Thymus (tissue), 11 donors: ENCODE measurements around the gene ZDHHC22. TPM values are rescaled to one million over a fixed set of nuclear protein-coding genes. Genes with fewer than 3 reads are reported as not detected.

Experiments
- DNase-seq, 9 donors: peaks; one replicate each; pipeline ENCODE4 v3.0.0-alpha.2; 2013; ENCODE audit warnings: low spot score in 9 of 9, low read depth in 6 of 9, missing footprints in 1 of 9
- H3K27ac ChIP-seq, 2 donors: one replicate each; pipeline ENCODE4 v1.5.1; 2013; ENCODE audit warnings: control low read depth in 1 of 2, low read depth in 1 of 2, low read length in 1 of 2, mild to moderate bottlenecking in 1 of 2, moderate library complexity in 1 of 2
- H3K27me3 ChIP-seq, 2 donors: one replicate each; pipeline ENCODE4 v1.5.1; 2013; ENCODE audit warnings: low read length in 1 of 2; ENCODE audit not compliant: control insufficient read depth in 2 of 2, insufficient read depth in 1 of 2
- H3K36me3 ChIP-seq, 2 donors: one replicate each; pipeline ENCODE4 v1.5.1; 2013; ENCODE audit warnings: low read length in 1 of 2, mild to moderate bottlenecking in 1 of 2, moderate library complexity in 1 of 2; ENCODE audit not compliant: control insufficient read depth in 2 of 2, insufficient read depth in 2 of 2
- H3K4me1 ChIP-seq, 2 donors: one replicate each; pipeline ENCODE4 v1.5.1; 2013; ENCODE audit warnings: low read length in 2 of 2; ENCODE audit not compliant: control insufficient read depth in 2 of 2, insufficient read depth in 2 of 2
- H3K4me3 ChIP-seq, 2 donors: one replicate each; pipeline ENCODE4 v1.5.1; 2013; ENCODE audit warnings: low read length in 2 of 2, control low read depth in 1 of 2, mild to moderate bottlenecking in 1 of 2
- H3K9me3 ChIP-seq, 2 donors: one replicate each; pipeline ENCODE4 v1.5.1; 2013; ENCODE audit warnings: low read length in 1 of 2, mild to moderate bottlenecking in 1 of 2; ENCODE audit not compliant: control insufficient read depth in 2 of 2, insufficient read depth in 1 of 2
- WGBS: extraction: QIAGEN DNeasy Blood & Tissue Kit; methylation state at CpG from one replicate; pipeline ENCODE4 v1.1.7; 2013; 5-methylcytosine and 5-hydroxymethylcytosine counted together
- polyA plus RNA-seq: library from polyadenylated mRNA; stranded (reverse); fragments of 200-250 nt; gene quantifications from one replicate; pipeline ENCODE4 v1.2.3, GENCODE V29; 2013
- total RNA-seq: library from RNA; stranded (reverse); fragments of 120-200 nt; gene quantifications from one replicate; pipeline ENCODE4 v1.2.4, GENCODE V29; 2013
- donor health status: healthy.

ZDHHC22 gene
- total and polyA plus RNA-seq, 2 donors, result 0.05 TPM; not detected in 1

DNA sequence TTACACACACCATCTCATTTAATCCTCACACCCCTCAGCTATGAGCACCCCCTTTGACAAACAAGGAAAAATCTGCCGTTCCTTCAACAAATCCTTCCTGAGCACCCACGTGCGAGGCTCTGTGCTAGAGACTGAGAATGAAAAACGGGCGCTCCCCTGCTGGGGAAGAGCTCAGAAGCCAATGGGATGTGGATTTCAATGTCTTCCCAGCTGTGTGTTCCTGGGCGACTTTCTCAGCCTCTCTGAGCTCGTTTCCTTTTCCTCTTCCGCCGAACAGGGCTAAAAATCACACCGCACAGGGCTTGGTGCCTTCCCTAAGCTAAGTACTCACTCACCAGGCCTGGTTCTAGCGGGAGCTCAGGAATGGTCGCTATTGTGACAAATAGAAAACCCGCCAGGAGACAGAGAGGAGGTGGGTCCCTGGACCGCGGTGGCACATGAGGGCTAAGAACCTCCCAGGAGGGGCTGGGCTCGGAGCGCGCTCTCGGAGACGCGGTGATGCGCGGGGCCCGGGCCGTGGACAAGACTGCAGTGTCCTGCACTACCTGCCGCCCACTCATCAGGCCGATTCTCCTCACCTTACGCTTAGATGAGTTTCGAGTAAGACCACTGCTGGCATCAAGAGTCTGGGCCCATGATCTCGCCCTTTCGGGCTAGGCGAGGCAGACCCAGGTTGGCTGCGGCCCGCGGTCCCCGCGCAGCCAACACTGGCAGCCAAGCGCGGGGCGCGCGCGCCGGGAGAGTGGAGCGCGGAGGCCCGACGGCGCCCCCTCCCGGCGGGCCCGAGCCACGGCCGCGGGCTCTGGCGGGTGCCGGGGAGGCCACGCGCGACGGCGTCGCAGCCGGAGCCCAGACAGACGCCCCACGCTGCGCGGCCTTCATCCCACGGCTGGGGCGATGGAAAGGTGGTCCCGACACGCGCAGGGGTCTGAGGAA is 17.0 kb downstream of the ZDHHC22 start:
- peak in 5 of 9 donors; percentile 18 to 63 (median 42) for DNase-seq
- Histone ChIP-seq H3K4me3 (peak overlapping the region; percentile 28 to 35), H3K36me3 (peaks cover 0 to 4% of the 10 kb centered on the region in 2 donors), H3K27me3 (peaks cover 13 to 55% of the 10 kb centered on the region in 2 donors), H3K27ac (no peak overlapping the region), H3K4me1 (peaks cover 3 to 54% of the 10 kb centered on the region in 2 donors), H3K9me3 (no peaks in the 10 kb centered on the region)
- WGBS, result 8% methylated on average over 73 of the region's 73 CpGs

DNA sequence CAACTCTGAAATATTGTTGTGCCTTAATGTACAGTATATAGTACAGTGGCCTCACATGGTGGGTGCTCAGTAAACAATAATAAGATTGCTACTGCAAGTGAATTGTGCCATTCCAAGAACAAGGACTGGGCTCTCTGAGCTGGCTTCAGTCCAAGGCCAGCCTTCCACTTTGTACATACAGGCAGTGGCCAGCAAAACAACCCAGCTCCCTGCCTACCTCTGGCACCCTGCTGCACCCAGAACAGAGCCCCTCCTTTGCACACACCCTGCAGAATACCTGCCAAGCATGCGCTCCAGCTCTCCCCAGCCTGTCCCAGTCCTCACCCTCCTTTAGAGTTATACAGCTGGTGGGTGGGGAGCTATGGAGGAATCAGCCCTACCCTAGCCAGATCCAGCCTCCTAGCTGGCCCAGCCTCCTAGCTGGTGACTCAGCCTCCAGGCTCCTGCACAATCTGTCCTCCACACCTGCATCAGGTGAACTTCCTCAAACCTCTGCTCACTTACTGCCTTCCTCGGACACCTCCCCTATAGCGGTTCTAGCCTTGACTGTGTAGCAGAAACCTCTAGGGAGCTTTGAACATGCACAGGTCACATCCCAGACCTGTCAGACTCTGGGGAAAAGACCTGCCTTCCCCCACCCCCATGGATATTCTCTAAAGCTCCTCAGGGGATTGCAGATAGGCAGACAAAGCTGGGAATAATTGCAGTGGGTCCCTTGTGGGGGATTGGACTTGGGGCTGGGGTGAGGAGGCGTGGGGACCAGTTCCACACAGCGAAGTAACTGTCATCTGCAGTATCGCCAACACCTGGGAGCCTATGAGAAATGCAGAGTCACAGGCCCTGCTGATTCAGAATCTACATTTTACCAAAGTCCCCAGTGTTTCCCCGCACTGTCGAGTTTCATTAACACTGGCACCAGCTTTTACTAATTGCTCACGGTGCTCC is 17.9 kb downstream of the ZDHHC22 start:
- Histone ChIP-seq H3K9me3 (no peaks in the 10 kb centered on the region), H3K4me1 (peaks cover 3 to 54% of the 10 kb centered on the region in 2 donors), H3K27ac (no peak overlapping the region), H3K4me3 (no peak overlapping the region), H3K36me3 (peaks cover 0 to 4% of the 10 kb centered on the region in 2 donors), H3K27me3 (peaks cover 13 to 47% of the 10 kb centered on the region in 2 donors)
- 86% methylated on average over 9 of the region's 9 CpGs for WGBS
- DNase-seq, result no peak

DNA sequence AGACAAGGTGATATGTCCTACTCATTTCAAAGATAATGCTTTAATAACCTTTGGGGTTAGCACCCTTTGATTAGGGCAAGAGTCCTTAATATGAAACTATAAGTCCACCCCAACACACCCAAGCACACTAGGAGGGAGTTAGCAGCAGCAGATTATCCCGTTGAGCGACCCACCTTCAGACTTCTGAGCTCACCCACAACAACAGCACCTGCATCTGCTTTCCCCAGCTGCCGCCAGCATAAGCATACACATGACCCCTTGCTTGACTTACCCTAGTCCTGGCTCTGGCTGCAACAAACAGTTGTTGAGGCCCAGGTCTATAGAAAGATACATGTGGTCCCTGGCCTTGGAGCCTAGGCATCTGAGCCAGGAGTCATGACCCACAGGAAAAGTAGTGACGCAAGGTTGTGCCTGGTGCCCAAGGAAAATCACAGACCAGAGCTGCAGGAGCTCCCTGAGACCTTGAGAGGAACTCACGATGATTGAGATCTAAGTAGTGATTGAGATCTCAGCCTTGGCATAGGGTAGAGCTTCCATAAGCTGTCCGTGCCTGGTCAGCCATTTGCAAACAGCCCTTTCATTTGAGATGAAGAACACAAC is 19.0 kb downstream of the ZDHHC22 start:
- H3K36me3 ChIP-seq, result peaks cover 2 to 4% of the 10 kb centered on the region in 2 donors
- H3K9me3 ChIP-seq, result no peaks in the 10 kb centered on the region
- no peak overlapping the region for H3K4me3 ChIP-seq
- H3K27ac ChIP-seq, result peak overlapping the region in 1 of 2 donors; percentile 79
- 94% methylated on average over 6 of the region's 6 CpGs for WGBS
- H3K4me1 ChIP-seq, result peaks cover 3 to 54% of the 10 kb centered on the region in 2 donors
- peaks cover 13 to 38% of the 10 kb centered on the region in 2 donors for H3K27me3 ChIP-seq
- peak in 1 of 9 donors; percentile 42 for DNase-seq

DNA sequence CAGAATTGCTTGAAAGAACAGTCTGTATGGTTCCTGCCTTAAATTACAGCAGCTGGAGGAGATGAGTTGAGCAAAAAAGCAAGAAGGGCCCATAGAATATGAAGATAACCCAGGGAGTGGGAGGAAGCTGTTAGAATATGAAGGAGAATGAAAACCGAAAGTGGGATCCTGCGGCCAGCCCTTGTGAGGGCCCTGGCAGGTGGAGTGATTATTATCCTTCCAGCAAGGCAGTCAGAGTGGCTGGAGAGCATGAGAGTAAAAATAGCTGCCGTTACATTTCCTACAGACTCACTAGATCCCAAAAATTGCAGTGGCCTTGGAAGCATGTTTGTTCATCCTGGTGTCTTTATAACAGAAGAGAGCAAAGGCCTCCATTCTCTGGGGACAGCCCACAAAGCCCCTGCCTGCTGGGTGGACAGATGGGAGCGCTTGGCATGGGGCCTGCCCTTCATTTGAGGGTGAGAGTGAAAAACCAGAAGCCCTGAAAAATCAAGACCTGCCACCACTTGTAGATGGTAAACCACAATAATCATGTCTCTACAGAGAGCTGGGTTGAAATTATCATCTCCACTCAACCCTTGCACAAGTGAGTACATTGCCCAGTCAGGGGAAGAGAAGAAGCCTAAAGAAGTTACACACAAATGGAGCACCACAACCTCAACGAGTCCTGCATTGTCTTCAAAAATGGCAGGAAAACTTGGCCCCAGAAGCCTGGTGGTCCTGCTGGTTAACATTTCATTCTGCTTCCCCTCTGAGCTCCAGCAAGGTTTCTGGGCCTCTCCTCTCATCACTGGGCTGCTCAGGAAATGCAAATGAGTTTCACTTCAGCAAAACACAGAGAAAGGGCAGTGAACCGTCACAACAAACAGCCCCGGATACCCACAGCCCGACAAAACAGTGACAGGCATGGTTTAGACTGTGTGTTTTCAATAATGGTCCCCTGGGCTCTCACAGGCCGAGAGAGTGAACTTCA is 20.5 kb downstream of the ZDHHC22 start:
- peak in 1 of 9 donors; percentile 60 for DNase-seq
- H3K4me3 ChIP-seq, result no peak overlapping the region

DNA sequence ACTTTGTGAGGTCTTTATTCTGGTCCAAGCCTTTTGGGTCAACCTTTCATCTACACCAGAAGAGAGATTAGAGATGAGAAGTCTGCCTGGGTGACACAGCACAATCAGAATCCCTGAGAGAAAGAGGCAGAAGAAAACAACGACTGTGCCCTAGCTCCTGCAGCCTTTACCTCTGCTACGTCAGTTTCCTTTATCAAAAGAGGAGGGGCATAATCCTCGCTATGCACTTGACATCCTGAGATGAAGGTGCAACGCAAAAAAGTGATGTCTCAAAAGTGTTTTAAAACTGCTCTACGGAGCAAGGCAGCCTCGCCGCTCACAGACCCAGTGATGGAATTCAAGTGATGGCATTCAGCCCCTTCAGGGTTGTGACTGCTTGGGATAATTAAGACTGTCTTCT is 21.7 kb downstream of the ZDHHC22 start:
- Histone ChIP-seq H3K4me1 (peaks cover 3 to 48% of the 10 kb centered on the region in 2 donors), H3K27ac (no peak overlapping the region), H3K9me3 (no peaks in the 10 kb centered on the region), H3K36me3 (peaks cover 6 to 13% of the 10 kb centered on the region in 2 donors), H3K27me3 (peaks cover 5 to 13% of the 10 kb centered on the region in 2 donors), H3K4me3 (no peak overlapping the region)
- no peak for DNase-seq
- WGBS, result 94% methylated on average over 7 of the region's 7 CpGs

More for the DNA sequence above, 20.5 kb downstream of the ZDHHC22 start:
- H3K36me3 ChIP-seq, result peaks cover 5 to 9% of the 10 kb centered on the region in 2 donors
- 69% methylated on average over 9 of the region's 9 CpGs for WGBS
- peak overlapping the region; percentile 21 to 79 for H3K27ac ChIP-seq
- peaks cover 11 to 24% of the 10 kb centered on the region in 2 donors for H3K27me3 ChIP-seq
- peaks cover 3 to 54% of the 10 kb centered on the region in 2 donors for H3K4me1 ChIP-seq
- H3K9me3 ChIP-seq, result no peaks in the 10 kb centered on the region

DNA sequence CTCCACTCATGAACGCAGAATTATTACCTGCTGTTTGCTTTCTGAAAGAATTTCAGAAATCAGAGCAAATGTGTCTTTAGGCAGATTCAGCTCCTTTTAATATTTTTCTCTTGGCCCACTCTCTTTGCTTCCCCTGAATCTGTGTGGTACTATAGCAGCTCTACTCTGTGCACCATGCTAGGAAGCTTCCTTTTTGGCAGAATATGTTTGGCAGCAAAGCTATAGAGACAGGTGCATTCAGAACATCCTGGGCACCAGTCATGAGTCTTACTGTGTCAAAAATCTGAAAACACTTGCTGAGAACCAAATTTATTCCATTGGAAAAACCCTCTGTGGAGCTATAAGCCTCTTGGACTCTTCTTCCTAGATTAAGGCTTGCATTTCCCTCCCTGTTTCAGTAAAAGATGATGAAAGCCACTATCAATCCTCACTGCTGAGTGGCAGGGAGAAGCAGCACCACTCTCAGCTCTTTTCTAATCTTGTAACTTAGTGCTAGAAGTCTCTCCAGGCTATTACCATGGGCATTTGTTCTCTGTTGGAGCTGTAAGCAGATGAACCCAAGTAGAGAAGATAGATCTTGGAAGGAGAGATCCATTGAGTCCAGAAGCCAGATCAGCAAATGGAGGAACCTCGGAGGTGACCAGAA is 25.3 kb downstream of the ZDHHC22 start:
- Histone ChIP-seq H3K27me3 (no peaks in the 10 kb centered on the region), H3K27ac (no peak overlapping the region), H3K4me1 (peaks cover 0 to 14% of the 10 kb centered on the region in 2 donors), H3K9me3 (no peaks in the 10 kb centered on the region), H3K4me3 (no peak overlapping the region), H3K36me3 (peaks cover 27 to 29% of the 10 kb centered on the region in 2 donors)
- WGBS, result over 99% methylated on average over 2 of the region's 2 CpGs
- no peak for DNase-seq

DNA sequence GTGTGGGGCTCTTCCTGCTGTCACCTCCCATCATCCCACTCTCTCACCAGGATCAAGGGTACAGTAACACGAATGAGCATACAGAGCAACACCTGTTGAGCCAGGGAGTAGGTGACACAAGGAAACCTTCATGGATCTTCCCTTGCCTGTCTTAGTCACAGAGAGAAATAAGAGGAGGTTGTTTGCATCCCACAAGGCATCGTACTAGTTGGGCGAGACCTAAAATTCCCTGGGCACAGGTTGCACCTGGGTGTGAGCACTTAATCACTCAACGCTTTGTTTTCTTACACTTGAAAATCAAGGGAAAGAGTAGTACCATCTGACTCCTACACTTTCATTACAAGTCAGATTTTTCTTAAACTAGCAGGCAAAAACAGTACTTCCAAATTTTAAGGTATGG is 27.0 kb downstream of the ZDHHC22 start:
- Histone ChIP-seq H3K27ac (no peak overlapping the region), H3K36me3 (peaks cover 27 to 36% of the 10 kb centered on the region in 2 donors), H3K4me3 (no peak overlapping the region), H3K9me3 (no peaks in the 10 kb centered on the region), H3K27me3 (no peaks in the 10 kb centered on the region), H3K4me1 (no peaks in the 10 kb centered on the region)
- WGBS, result 98% methylated on average over 4 of the region's 4 CpGs
- no peak for DNase-seq
